GM10266 (cell line): ENCODE results near the gene MYL6B.
A peak's percentile ranks its signal among the peaks of the same experiment; 100 is the strongest.

Source experiments
- DNase-seq: peaks from one replicate; pipeline ENCODE4 v3.0.0; 2012; ENCODE audit errors: extremely low spot score
- CTCF ChIP-seq: IDR thresholded peaks from 2 replicates; pipeline ENCODE4 v1.5.1; 2012; ENCODE audit warnings: mild to moderate bottlenecking, low read depth; ENCODE audit not compliant: control insufficient read depth, insufficient read depth; ENCODE audit errors: missing control alignments

MYL6B gene

GRCh38 chr12:56127485-56127887 is 24.9 kb upstream of the MYL6B start:
- TF ChIP-seq CTCF: no peak
- no peak for DNase-seq

GRCh38 chr12:56127888-56128669 is 24.3 kb upstream of the MYL6B start, which contains the start of gene ESYT1:
TSS of gene ESYT1 (plus strand) at chr12:56128267. CDS start at chr12:56128320, 53 bp downstream.
- TF ChIP-seq CTCF: no peak
- peak; percentile 96 for DNase-seq

GRCh38 chr12:56128670-56129205 is 23.6 kb upstream of the MYL6B start:
- no peak for DNase-seq
- no peak for TF ChIP-seq CTCF

- peak; percentile 52 for DNase-seq
- no peak for TF ChIP-seq CTCF
Measured at GRCh38 chr12:56129206-56129941, 23.0 kb upstream of the MYL6B start.

GRCh38 chr12:56129942-56130495 is 22.4 kb upstream of the MYL6B start:
- no peak for TF ChIP-seq CTCF
- no peak for DNase-seq

- DNase-seq: no peak
- no peak for TF ChIP-seq CTCF
Measured at GRCh38 chr12:56130876-56131275, 21.5 kb upstream of the MYL6B start.
